ENCODE results near the gene ADPRHL1. TPM values are rescaled to one million over a fixed set of nuclear protein-coding genes. Genes with fewer than 3 reads are reported as not detected.

ADPRHL1 gene
- polyA plus RNA-seq, 3 donors = 0.15 to 0.52 (median 0.27) TPM

- Mint-ChIP-seq H3K36me3 (peaks cover 36 to 60% of the 10 kb centered on the region in 2 donors), H3K4me3 (no peak overlapping the region), H3K27me3 (ENCODE audit: low read depth in 3 of 3) (peaks cover 0 to 2% (median 0%) of the 10 kb centered on the region in 3 donors), H3K27ac (peak overlapping the region in 2 of 7 donors; percentile 43 to 52), H3K4me1 (peaks cover 27% of the 10 kb centered on the region), H3K9me3 (peaks cover 0 to 2% (median 0%) of the 10 kb centered on the region in 7 donors)
- TF ChIP-seq CTCF (IDR thresholded peaks at IDR 0.05) = no peak
- no peak overlapping the region for H3K9ac ChIP-seq (ENCODE audit: insufficient read depth, low read length, poor library complexity, severe bottlenecking)
- peak overlapping the region in 1 of 2 donors; percentile 36 for H3K27ac ChIP-seq (ENCODE audit: low read depth in 1 of 2, low read length in 2 of 2)
- no peaks in the 10 kb centered on the region for H3K27me3 ChIP-seq (ENCODE audit: control insufficient read depth in 2 of 2, insufficient read depth in 2 of 2, low read length in 2 of 2)
- no peak overlapping the region for H3K4me2 ChIP-seq (replicated peaks; ENCODE audit: extremely low read depth, low read length, poor library complexity, severe bottlenecking)
- H3K4me3 ChIP-seq (replicated peaks in 1 of 3; ENCODE audit: low read depth in 2 of 3, low read length in 3 of 3) = no peak overlapping the region
- no peaks in the 10 kb centered on the region for H3K79me2 ChIP-seq (ENCODE audit: insufficient read depth, low read length)
- H4K20me1 ChIP-seq (ENCODE audit: insufficient read depth, low read length) = peaks cover 7% of the 10 kb centered on the region
- intact Hi-C loops (cut with micrococcal nuclease) = no loop called here
- peaks cover 13 to 14% of the 10 kb centered on the region in 2 donors for H3K4me1 ChIP-seq (ENCODE audit: control insufficient read depth in 1 of 2, insufficient read depth in 2 of 2, low read length in 2 of 2)
- H3K36me3 ChIP-seq (replicated peaks in 1 of 2; ENCODE audit: control insufficient read depth in 1 of 2, insufficient read depth in 2 of 2, low read length in 2 of 2) = peaks cover 17 to 56% of the 10 kb centered on the region in 2 donors
- DNase-seq = no peak
- 57% methylated on average over 7 of the region's 10 CpGs for WGBS (ENCODE audit: insufficient coverage)
- no peak overlapping the region for H2AFZ ChIP-seq (ENCODE audit: insufficient read depth, low read depth, low read length, poor library complexity, severe bottlenecking)
- H3K9me3 ChIP-seq (replicated peaks in 1 of 2; ENCODE audit: control insufficient read depth in 1 of 2, insufficient read depth in 1 of 2, low read length in 2 of 2) = no peaks in the 10 kb centered on the region
Observed at GRCh38 chr13:113470073-113470472, 16.8 kb upstream of the ADPRHL1 start.

GRCh38 chr13:113469582-113469981 lies 16.3 kb upstream of the ADPRHL1 start:
- no peak for DNase-seq
- H2AFZ ChIP-seq (ENCODE audit: insufficient read depth, low read depth, low read length, poor library complexity, severe bottlenecking) = no peak overlapping the region

More at GRCh38 chr13:113469582-113469981, 16.3 kb upstream of the ADPRHL1 start:
- Histone ChIP-seq H3K27me3 (ENCODE audit: control insufficient read depth in 2 of 2, insufficient read depth in 2 of 2, low read length in 2 of 2) (no peaks in the 10 kb centered on the region), H3K9me3 (replicated peaks in 1 of 2; ENCODE audit: control insufficient read depth in 1 of 2, insufficient read depth in 1 of 2, low read length in 2 of 2) (no peaks in the 10 kb centered on the region), H3K9ac (ENCODE audit: insufficient read depth, low read length, poor library complexity, severe bottlenecking) (no peak overlapping the region), H3K27ac (ENCODE audit: low read depth in 1 of 2, low read length in 2 of 2) (peak overlapping the region in 1 of 2 donors; percentile 36), H3K79me2 (ENCODE audit: insufficient read depth, low read length) (no peaks in the 10 kb centered on the region), H3K4me1 (ENCODE audit: control insufficient read depth in 1 of 2, insufficient read depth in 2 of 2, low read length in 2 of 2) (peaks cover 9% of the 10 kb centered on the region in 2 donors), H4K20me1 (ENCODE audit: insufficient read depth, low read length) (peaks cover 7% of the 10 kb centered on the region), H3K4me2 (replicated peaks; ENCODE audit: extremely low read depth, low read length, poor library complexity, severe bottlenecking) (no peak overlapping the region), H3K36me3 (replicated peaks in 1 of 2; ENCODE audit: control insufficient read depth in 1 of 2, insufficient read depth in 2 of 2, low read length in 2 of 2) (peaks cover 17 to 57% of the 10 kb centered on the region in 2 donors), H3K4me3 (replicated peaks in 1 of 3; ENCODE audit: low read depth in 2 of 3, low read length in 3 of 3) (no peak overlapping the region)
- no peak for TF ChIP-seq CTCF (IDR thresholded peaks at IDR 0.05)
- intact Hi-C loops (cut with micrococcal nuclease) = no loop called here
- Mint-ChIP-seq H3K27me3 (ENCODE audit: low read depth in 3 of 3) (peaks cover 0 to 2% (median 0%) of the 10 kb centered on the region in 3 donors), H3K9me3 (peaks cover 0 to 2% (median 0%) of the 10 kb centered on the region in 7 donors), H3K36me3 (peaks cover 35 to 59% of the 10 kb centered on the region in 2 donors), H3K4me1 (peaks cover 24% of the 10 kb centered on the region), H3K27ac (peak overlapping the region in 1 of 7 donors; percentile 23), H3K4me3 (no peak overlapping the region)
- WGBS (ENCODE audit: insufficient coverage) = 98% methylated on average over 5 of the region's 7 CpGs

Data from CD14-positive monocyte (primary cell).